ENCODE data around the gene CACNA2D3.

Gene CACNA2D3

DNA sequence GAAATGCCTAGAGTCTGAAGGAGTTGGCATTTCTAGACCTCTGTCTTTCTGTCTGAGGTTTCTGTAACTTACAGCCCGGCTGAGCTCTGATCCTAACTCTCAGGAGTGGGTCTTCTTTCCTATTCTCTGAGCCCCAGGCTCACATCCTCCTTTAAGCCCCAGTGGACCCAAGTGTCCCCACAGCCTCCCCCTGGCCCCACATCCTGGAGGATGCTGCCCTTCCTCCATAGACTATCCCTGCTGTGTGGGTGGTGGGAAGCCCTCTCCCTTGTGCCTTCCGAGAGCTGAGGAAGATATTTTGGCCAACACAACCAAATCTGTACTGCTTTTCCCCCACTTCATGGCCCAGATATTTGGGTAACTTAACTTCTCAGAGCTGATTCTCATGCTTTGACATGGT, 654.2 kb downstream of the CACNA2D3 start:
- no peak for DNase-seq

DNA sequence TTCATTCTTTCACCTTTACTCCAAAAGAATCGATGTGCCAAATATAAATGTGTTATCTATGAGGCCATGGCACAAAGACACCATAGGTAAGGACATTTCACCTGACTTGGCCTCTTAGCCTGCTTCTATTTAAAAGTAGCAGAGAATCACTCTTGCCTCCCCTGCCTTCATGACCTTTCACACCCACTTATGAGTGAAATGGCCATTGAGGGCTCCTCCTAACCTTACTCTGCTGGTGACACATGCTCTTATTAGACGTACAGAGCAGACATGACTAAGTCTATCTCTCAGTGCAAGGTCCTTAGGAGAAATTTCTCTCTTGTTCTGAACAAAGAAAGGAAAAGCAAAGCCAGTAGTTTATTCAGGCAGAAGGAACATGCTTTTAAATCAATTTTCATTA, 654.8 kb downstream of the CACNA2D3 start:
- DNase-seq: no peak

GRCh38 chr3:54780336-54780735, 658.0 kb downstream of the CACNA2D3 start:
- no peak for DNase-seq

DNA sequence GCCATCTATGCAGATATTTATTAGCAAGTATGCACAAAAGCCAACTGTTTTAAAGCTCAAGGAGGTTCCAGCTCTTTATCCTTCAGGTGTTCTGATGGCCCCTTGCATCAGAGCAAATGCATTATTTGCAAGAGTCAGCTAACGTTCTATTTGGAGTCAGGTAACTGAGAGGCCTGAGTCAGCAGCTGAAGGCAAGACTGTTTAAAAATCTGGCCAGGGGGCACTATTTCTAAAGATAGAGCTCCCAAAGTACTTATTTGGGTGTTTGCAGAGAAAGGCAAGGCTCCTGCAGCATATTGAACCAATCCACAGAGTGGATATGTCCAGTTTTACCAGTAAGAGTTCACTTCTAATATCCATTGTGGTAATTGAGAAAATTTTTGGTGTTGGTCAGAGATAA, 659.4 kb downstream of the CACNA2D3 start:
- no peak for DNase-seq

DNA sequence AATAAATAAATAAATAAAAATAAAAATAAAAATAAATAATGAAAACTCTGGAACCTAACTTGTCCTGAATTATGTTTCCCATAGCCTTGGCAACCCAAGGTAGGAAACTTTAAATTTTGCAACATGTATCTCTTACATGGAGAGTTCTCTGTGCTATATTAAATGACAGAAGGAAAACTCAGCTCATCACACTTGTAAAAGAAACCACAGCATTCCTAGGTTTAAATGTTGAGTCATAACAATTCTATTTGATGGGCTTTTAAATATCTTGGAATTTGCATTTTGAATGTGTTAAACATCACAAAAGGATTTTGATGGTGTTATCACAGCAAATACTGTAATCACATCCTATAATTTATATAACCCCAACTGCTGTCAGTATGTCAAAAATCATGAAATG, 661.3 kb downstream of the CACNA2D3 start:
- DNase-seq: no peak

DNA sequence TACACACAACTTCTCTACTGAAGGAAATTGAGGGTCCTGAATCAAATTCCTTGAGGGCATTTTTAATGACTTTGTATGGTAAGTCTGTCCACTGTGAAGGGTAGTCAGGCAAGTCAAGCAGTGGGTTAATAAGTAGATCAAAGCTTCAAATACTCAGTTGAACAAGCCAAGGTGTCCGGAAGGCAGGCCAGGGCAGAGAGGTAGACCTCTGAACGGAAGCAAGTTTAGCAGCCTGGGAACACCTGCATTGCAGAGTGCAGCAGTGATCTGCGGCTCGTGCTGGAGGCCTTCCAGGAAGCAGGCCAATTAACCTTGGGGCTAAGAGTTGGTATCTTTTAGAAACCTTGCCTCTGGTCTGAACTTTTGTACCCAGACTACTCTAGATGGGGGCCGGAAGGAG, 661.7 kb downstream of the CACNA2D3 start:
- DNase-seq: no peak

- DNase-seq: no peak
Measured at GRCh38 chr3:54785976-54786375, 663.6 kb downstream of the CACNA2D3 start.

GRCh38 chr3:54790051-54790450, 667.7 kb downstream of the CACNA2D3 start:
- no peak for DNase-seq

DNA sequence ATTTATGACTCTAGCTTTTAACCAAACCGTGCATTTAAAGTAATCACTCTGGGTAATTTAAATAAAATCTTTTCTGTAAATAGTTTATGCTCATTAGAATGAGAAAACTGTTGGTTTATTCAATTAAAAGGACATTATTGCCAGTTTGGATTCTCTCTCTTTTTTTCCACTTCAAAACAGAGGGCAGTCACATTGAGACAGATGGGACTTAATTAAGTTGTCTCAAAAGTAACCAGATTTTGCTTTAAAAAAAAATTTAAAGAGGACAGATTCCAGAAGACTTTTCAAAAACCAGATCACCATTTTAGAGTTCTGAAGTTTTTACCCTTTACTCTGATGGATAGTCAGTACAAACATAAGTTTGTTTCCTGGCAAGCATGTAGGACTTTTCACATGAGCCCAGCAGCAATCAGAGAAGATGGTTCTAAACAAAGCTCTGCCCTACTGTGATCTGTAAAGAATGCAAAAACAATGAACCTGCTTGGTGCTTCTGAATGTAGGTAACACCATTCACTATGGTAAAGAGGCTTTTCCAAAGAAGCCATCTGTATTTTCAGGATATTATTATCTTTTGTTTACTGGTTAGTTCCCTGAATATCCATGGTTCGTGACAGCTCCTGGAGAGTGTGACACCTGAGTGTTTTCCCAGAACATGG, 669.3 kb downstream of the CACNA2D3 start:
- DNase-seq: no peak

DNA sequence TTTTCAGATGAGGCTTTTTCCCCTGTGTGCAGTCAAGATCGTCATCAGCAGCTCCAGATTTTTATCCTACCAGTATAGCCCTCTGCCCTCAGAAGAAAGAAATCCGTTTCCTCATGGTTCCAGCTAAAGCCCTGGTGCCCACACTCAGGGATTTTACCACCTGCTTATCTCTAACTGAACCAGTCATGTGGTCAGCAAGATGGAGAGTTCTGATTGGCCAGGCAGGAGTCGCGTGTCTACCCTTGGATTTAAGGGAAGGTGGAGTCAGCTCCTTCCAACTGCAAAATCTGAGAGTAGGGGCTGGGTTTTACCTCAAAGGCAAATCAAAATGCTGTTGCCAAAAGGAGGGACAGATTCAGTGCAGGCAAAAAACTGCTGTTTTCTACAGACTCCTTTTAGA, 670.2 kb downstream of the CACNA2D3 start:
- no peak for DNase-seq

DNA sequence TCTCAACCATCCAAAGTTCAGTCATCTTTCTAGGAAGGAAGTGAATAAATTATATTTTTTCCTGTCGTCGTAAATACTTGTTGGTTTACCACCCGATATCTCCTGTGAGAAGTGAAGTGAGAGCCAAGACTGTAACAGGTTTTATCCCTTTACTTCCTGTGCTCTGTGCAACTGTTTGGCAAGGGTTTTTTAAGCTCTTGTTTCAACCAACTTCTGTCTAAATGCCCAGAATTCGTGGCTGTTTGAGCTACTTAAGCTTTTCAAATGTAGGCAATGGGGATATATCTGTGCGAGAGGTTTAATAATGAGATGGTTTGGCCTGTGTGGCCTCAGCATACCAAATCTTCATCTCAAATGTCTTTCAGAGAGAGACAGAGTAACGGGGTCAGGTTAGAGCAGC, 670.8 kb downstream of the CACNA2D3 start:
- DNase-seq: no peak

GRCh38 chr3:54797111-54797510, 674.8 kb downstream of the CACNA2D3 start:
- DNase-seq: no peak

GRCh38 chr3:54800478-54800877, 678.1 kb downstream of the CACNA2D3 start:
- DNase-seq: no peak

- no peak for DNase-seq
Measured at GRCh38 chr3:54801977-54802376, 679.6 kb downstream of the CACNA2D3 start.

- no peak for DNase-seq
Measured at GRCh38 chr3:54810401-54810800, 688.0 kb downstream of the CACNA2D3 start.

GRCh38 chr3:54814224-54814623, 691.9 kb downstream of the CACNA2D3 start:
- no peak for DNase-seq

GRCh38 chr3:54817628-54818027, 695.3 kb downstream of the CACNA2D3 start:
- no peak for DNase-seq

DNA sequence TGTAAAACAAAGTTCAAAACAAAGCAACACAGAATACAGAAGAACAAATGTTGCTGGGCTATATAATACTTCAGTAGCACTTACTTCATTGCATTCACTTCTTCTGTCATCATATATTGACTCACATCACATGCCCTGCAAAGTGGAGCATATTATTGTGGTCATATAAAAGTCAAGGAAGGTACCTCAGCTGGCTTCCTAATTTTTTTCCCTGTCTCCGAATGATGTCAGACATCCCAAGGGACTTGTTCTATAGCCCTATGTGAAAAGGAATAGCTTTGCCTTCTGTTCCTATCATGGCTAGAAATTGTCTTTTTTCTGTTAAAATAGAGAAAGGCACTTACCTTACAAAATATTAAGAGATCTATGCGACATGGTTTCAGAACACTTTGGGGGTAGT, 696.1 kb downstream of the CACNA2D3 start:
- DNase-seq: no peak

DNA sequence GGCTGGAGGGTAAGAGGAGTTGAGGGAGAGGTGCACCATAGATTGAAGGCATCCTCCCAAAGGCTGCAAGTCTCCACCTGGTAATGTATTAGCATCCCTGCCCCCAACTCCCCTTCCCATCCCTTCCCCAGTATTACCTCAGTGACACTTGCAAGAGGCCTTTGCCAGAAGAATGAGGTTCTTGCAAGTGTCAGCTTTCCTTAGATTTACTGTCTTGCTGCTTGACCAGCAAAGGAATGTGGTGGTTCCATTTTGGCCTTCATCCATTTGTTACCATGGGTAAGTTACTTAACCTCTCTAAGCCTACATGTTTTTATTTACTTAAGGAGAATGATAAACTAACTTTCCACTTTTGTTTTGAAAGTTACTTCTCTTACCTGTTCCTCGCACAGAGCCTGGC, 696.6 kb downstream of the CACNA2D3 start:
- no peak for DNase-seq

- no peak for DNase-seq
Measured at GRCh38 chr3:54819946-54820345, 697.6 kb downstream of the CACNA2D3 start.

- DNase-seq: no peak
Measured at GRCh38 chr3:54822206-54822605, 699.9 kb downstream of the CACNA2D3 start.

DNA sequence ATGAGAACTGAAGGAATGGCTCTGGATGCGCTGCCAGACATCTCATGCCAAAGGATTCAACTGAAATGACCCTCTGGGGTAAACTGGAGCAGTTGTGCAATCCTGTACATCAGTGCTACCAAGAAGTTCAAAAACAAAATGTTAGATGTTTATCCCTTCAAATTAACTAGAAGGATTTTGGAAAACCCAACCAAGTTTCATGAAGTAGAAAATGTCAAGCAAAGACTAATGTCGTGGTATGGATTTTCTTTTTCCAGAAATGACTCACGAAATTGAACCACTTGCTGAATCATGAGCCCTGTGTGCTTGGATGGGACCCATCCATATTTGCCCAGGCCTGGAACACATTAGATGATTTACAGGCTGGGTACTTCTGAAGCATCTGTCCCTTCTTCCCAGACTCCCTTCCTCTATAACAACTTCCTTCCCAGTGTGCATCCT, 703.9 kb downstream of the CACNA2D3 start:
- DNase-seq: no peak

GRCh38 chr3:54827056-54827687, 704.8 kb downstream of the CACNA2D3 start:
- DNase-seq: no peak

- no peak for DNase-seq
Measured at GRCh38 chr3:54827776-54828175, 705.4 kb downstream of the CACNA2D3 start.

- DNase-seq: no peak
Measured at GRCh38 chr3:54830658-54831057, 708.3 kb downstream of the CACNA2D3 start.
